Stomach (tissue), 9 donors: ENCODE measurements around the gene USP36. TPM values are rescaled to one million over a fixed set of nuclear protein-coding genes. Genes with fewer than 3 reads are reported as not detected.

Experiments
- DNase-seq, 2 donors: peaks; one replicate each; pipeline versions ENCODE4 v3.0.0 to v3.0.0-alpha.2; 2013 to 2019
- H3K27ac ChIP-seq, 5 donors: fragments of 200-600 bp in 4 of 5; sonication (generic) in 4 of 5; one replicate each; pipeline ENCODE4 v1.5.1; 2013 to 2019; ENCODE audit warnings: mild to moderate bottlenecking in 1 of 5, moderate library complexity in 1 of 5
- H3K27me3 ChIP-seq, 3 donors: fragments of 200-600 bp; sonication (generic); one replicate each; pipeline ENCODE4 v1.5.1; 2017 to 2019; ENCODE audit warnings: mixed run types in 1 of 3
- H3K36me3 ChIP-seq, 4 donors: fragments of 200-600 bp; sonication (generic); 1 replicate in 3 of 4; 2 replicates in 1 of 4; pipeline ENCODE4 v1.5.1; 2016 to 2019
- H3K4me1 ChIP-seq, 4 donors: fragments of 200-600 bp; sonication (generic); one replicate each; pipeline ENCODE4 v1.5.1; 2016 to 2019
- H3K4me3 ChIP-seq, 4 donors: fragments of 200-600 bp; sonication (generic) in 3 of 4; one replicate each; pipeline ENCODE4 v1.5.1; 2016 to 2019; ENCODE audit warnings: mild to moderate bottlenecking in 1 of 4
- H3K9me3 ChIP-seq, 4 donors: fragments of 200-600 bp; sonication (generic); one replicate each; pipeline ENCODE4 v1.5.1; 2016 to 2019
- CTCF ChIP-seq, 7 experiments: fragments of 450-650 bp in 4 of 7; fragments of 200-600 bp in 3 of 7; sonication (generic) in 3 of 7; IDR thresholded peaks; one replicate each; pipeline ENCODE4 v1.5.1; 2016 to 2019; ENCODE audit warnings: antibody characterized with exemption in 7 of 7, control low read depth in 2 of 7, mild to moderate bottlenecking in 1 of 7
- EP300 ChIP-seq: sonication (generic); formaldehyde crosslinking; IDR thresholded peaks from one replicate; pipeline ENCODE4 v1.6.1; 2017; ENCODE audit warnings: antibody characterized with exemption
- POLR2A ChIP-seq, 4 donors: fragments of 450-650 bp; IDR thresholded peaks; one replicate each; pipeline ENCODE4 v1.6.1; 2016; ENCODE audit warnings: antibody characterized with exemption in 4 of 4, control low read depth in 2 of 4, mild to moderate bottlenecking in 1 of 4, moderate library complexity in 1 of 4
- POLR2AphosphoS5 ChIP-seq, 3 donors: sonication (generic); formaldehyde crosslinking; IDR thresholded peaks; one replicate each; pipeline ENCODE4 v1.6.1; 2016; ENCODE audit warnings: antibody characterized with exemption in 3 of 3
- WGBS, 5 donors: extraction: QIAGEN DNeasy Blood & Tissue Kit in 3 of 5; methylation state at CpG; one replicate each; pipeline versions ENCODE4 v1.1.5 to v1.1.7; 2013 to 2018; 5-methylcytosine and 5-hydroxymethylcytosine counted together
- intact Hi-C: fragments of 100-400 bp; cut with DNase I; formaldehyde crosslinking; loops from one replicate; pipeline ENCODE4 v1.15.1; 2023; ENCODE audit warnings: low total_unique reads
- polyA plus RNA-seq, 3 donors: library from polyadenylated mRNA; stranded (reverse); fragments of 200-250 nt; gene quantifications; one replicate each; pipeline ENCODE4 v1.2.3, GENCODE V29; 2013
- total RNA-seq, 5 donors: library from RNA; depleted of rRNA; stranded (reverse); fragments of >200 nt; gene quantifications; one replicate each; pipeline versions ENCODE4 v1.1.0 to v1.2.3, GENCODE V29; 2014 to 2016
- donor health status: healthy with polysubstance abuse.
- donor health status: Bipolar disorder and iron deficiency.
- donor health status: healthy.

USP36 gene
- total and polyA plus RNA-seq, 8 donors = 14.2 to 106 (median 34.8) TPM

DNA sequence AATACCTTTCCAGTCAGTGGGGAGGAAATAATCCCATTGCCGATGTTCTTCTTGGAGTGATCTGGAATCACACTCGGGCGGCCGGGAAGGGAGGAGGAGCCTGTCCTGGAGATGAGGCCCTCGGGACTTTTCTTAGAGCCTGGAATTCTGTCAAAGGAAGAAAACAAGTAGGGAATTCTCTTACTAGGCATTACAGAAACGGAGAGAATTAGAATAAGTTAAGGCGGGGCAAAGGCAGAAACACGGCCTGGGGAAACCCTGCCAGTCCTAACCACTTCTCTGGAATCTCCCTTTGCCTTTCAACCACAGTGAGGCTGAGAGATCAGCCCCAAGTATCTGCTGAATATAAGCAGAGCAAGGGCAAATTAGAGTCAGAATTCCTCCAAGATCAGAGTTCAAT is 27.8 kb downstream of the USP36 start:
- 71 to 80% (median 78%) methylated on average over 8 of the region's 8 CpGs for WGBS, 5 donors
- intact Hi-C loops = no loop called here
- Histone ChIP-seq H3K4me1 (no peaks in the 10 kb centered on the region), H3K9me3 (no peaks in the 10 kb centered on the region), H3K27ac (peak overlapping the region in 2 of 5 donors; percentile 18 to 41), H3K4me3 (no peak overlapping the region), H3K27me3 (no peaks in the 10 kb centered on the region), H3K36me3 (peaks cover 80 to 100% (median 100%) of the 10 kb centered on the region in 4 donors)
- no peak for DNase-seq
- TF ChIP-seq CTCF (IDR thresholded peaks at IDR 0.05) (no peak), POLR2A (IDR thresholded peaks at IDR 0.05) (no peak), EP300 (no peak), POLR2AphosphoS5 (IDR thresholded peaks at IDR 0.05) (no peak)

- Histone ChIP-seq H3K27ac (no peak overlapping the region), H3K4me3 (no peak overlapping the region), H3K27me3 (no peaks in the 10 kb centered on the region), H3K4me1 (peaks cover 0 to 18% (median 0%) of the 10 kb centered on the region in 4 donors), H3K9me3 (no peaks in the 10 kb centered on the region), H3K36me3 (peaks cover 69 to 98% (median 97%) of the 10 kb centered on the region in 4 donors)
- TF ChIP-seq EP300 (no peak), POLR2AphosphoS5 (IDR thresholded peaks at IDR 0.05) (no peak), CTCF (IDR thresholded peaks at IDR 0.05) (no peak), POLR2A (IDR thresholded peaks at IDR 0.05) (no peak)
- DNase-seq = no peak
- WGBS, 5 donors = 78 to 89% (median 86%) methylated on average over 4 of the region's 4 CpGs
- intact Hi-C loops = no loop called here
Measured at GRCh38 chr17:78808163-78808562, 32.5 kb downstream of the USP36 start.

DNA sequence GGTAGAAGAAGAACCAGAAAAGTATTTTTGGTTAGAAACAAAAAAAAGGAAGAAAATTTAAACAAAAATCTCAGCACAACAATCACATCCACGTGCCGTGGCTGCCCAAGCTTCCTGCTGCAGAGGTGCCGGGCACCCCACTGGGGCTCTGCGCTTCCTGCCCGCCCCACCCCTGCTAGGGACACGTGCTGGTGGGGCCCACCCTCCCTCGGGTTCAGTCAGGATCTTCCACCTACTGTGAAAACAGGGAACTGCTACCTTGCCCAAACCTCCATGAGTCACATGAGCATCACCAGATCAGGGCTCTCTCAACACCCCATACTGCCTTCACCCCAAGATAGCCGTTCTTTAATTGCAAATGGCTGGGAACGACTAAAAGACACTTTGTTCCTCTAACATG is 34.2 kb downstream of the USP36 start:
- Histone ChIP-seq H3K36me3 (peaks cover 64 to 98% (median 97%) of the 10 kb centered on the region in 4 donors), H3K27ac (peak overlapping the region in 2 of 5 donors; percentile 16 to 65), H3K4me1 (peaks cover 0 to 18% (median 0%) of the 10 kb centered on the region in 4 donors), H3K27me3 (no peaks in the 10 kb centered on the region), H3K4me3 (no peak overlapping the region), H3K9me3 (no peaks in the 10 kb centered on the region)
- TF ChIP-seq POLR2A (IDR thresholded peaks at IDR 0.05) (no peak), CTCF (IDR thresholded peaks at IDR 0.05) (no peak), POLR2AphosphoS5 (IDR thresholded peaks at IDR 0.05) (no peak)
- DNase-seq = no peak
- 62 to 78% (median 71%) methylated on average over 9 of the region's 9 CpGs for WGBS, 5 donors
- intact Hi-C loops = no loop called here

- DNase-seq = peak in 1 of 2 donors; percentile 33
- Histone ChIP-seq H3K27ac (peak overlapping the region in 4 of 5 donors; percentile 54 to 65 (median 58)), H3K4me3 (no peak overlapping the region), H3K27me3 (no peaks in the 10 kb centered on the region), H3K9me3 (no peaks in the 10 kb centered on the region), H3K36me3 (peaks cover 53 to 97% (median 96%) of the 10 kb centered on the region in 4 donors), H3K4me1 (peaks cover 0 to 18% (median 0%) of the 10 kb centered on the region in 4 donors)
- intact Hi-C loops = no loop called here
- no peak for TF ChIP-seq POLR2AphosphoS5 (IDR thresholded peaks at IDR 0.05)
- TF ChIP-seq POLR2A (IDR thresholded peaks at IDR 0.05) = no peak
- TF ChIP-seq CTCF (IDR thresholded peaks at IDR 0.05) = no peak
- no peak for TF ChIP-seq EP300
- 80 to 87% (median 84%) methylated on average over 14 of the region's 14 CpGs for WGBS, 5 donors
Measured at GRCh38 chr17:78805301-78805700, 35.3 kb downstream of the USP36 start.
